IPS DF 6.9 (cell line): ENCODE measurements around the gene TPRG1L.

Experiments
- DNase-seq: peaks from one replicate; pipeline ENCODE4 v3.0.0-alpha.2; 2013; ENCODE audit warnings: low read depth, low spot score
- H3K27ac ChIP-seq: one replicate; pipeline ENCODE4 v1.5.1; 2013; ENCODE audit warnings: low read length, control low read depth
- H3K27me3 ChIP-seq: 2 replicates; pipeline ENCODE4 v1.6.1; 2013; ENCODE audit warnings: mild to moderate bottlenecking, low read length; ENCODE audit not compliant: control insufficient read depth, insufficient read depth
- H3K36me3 ChIP-seq: 2 replicates; pipeline ENCODE4 v1.6.1; 2013; ENCODE audit warnings: low read length; ENCODE audit not compliant: control insufficient read depth, insufficient read depth
- H3K4me1 ChIP-seq: 2 replicates; pipeline ENCODE4 v1.6.1; 2013; ENCODE audit warnings: low read length; ENCODE audit not compliant: control insufficient read depth, insufficient read depth
- H3K4me3 ChIP-seq: 2 replicates; pipeline ENCODE4 v1.5.1; 2013; ENCODE audit warnings: mild to moderate bottlenecking, low read length
- H3K9me3 ChIP-seq: 2 replicates; pipeline ENCODE4 v1.6.1; 2013; ENCODE audit warnings: low read length, inconsistent platforms; ENCODE audit not compliant: control insufficient read depth, insufficient read depth
- WGBS: extraction: QIAGEN DNeasy Blood & Tissue Kit; methylation state at CpG from one replicate; pipeline ENCODE4 v1.1.7; 2013; ENCODE audit warnings: mixed read lengths, missing lambda C conversion rate; ENCODE audit not compliant: insufficient read length, insufficient coverage; 5-methylcytosine and 5-hydroxymethylcytosine counted together

Gene TPRG1L

GRCh38 chr1:3673381-3674099, 48.7 kb downstream of the TPRG1L start:
- Histone ChIP-seq H3K4me3 (no peak overlapping the region), H3K36me3 (no peaks in the 10 kb centered on the region), H3K27me3 (no peaks in the 10 kb centered on the region), H3K4me1 (peaks cover 11% of the 10 kb centered on the region), H3K9me3 (no peaks in the 10 kb centered on the region), H3K27ac (no peak overlapping the region)
- no peak for DNase-seq
- no CpG with 5 or more reads among the region's 25 CpGs for WGBS

DNA sequence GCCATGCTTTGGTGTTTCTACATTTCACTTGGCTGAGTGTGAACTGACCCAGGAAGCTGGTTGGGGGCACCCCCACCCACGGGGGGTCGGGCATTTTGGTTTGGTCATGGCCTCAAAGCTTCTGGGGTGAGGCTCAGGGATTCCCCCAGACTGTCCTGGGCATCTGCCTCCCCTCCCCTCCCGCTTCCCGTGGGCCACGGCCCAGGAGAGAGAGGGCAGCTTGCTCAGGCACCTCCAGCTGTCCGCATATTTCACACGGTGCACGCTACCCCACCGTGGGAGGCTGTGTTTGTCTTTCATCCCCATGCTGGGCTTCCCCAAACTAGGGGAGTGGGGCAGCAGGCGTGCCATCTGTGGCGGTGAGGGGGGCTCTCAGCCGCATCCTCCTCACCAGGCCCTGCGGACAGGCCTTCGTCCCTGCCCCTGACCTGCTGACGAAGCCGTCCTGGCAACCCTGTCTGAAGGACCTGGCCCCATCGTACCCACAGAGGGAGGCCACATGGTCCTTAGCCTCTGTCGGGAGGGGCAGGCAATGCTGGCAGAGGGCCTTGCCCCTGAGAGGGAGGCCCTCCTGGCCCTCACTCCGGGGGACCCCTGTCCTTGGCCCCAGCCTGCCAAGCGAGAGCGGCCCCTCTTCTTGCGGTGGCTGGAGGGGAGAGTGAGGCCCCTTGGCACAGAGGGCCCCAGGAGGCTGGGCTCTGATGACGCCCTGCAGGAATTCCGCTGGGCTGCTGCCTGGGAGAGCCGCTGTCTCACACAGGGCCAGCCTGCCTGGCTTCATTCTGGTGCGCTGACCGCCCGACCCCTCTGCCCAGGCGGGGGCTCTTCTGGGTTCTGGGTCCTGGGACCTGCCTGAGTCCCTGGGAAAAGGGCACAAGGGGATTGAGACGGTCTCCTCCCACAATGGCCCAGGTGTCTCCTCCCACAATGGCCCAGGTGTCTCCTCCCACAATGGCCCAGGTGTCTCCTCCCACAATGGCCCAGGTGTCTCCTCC, 49.6 kb downstream of the TPRG1L start:
- DNase-seq = no peak
- no peaks in the 10 kb centered on the region for H3K36me3 ChIP-seq
- peaks cover 11% of the 10 kb centered on the region for H3K4me1 ChIP-seq
- no CpG with 5 or more reads among the region's 30 CpGs for WGBS
- H3K27ac ChIP-seq = no peak overlapping the region
- H3K9me3 ChIP-seq = no peaks in the 10 kb centered on the region
- no peak overlapping the region for H3K4me3 ChIP-seq
- no peaks in the 10 kb centered on the region for H3K27me3 ChIP-seq

GRCh38 chr1:3675436-3675835, 50.6 kb downstream of the TPRG1L start:
- no peak overlapping the region for H3K27ac ChIP-seq

DNA sequence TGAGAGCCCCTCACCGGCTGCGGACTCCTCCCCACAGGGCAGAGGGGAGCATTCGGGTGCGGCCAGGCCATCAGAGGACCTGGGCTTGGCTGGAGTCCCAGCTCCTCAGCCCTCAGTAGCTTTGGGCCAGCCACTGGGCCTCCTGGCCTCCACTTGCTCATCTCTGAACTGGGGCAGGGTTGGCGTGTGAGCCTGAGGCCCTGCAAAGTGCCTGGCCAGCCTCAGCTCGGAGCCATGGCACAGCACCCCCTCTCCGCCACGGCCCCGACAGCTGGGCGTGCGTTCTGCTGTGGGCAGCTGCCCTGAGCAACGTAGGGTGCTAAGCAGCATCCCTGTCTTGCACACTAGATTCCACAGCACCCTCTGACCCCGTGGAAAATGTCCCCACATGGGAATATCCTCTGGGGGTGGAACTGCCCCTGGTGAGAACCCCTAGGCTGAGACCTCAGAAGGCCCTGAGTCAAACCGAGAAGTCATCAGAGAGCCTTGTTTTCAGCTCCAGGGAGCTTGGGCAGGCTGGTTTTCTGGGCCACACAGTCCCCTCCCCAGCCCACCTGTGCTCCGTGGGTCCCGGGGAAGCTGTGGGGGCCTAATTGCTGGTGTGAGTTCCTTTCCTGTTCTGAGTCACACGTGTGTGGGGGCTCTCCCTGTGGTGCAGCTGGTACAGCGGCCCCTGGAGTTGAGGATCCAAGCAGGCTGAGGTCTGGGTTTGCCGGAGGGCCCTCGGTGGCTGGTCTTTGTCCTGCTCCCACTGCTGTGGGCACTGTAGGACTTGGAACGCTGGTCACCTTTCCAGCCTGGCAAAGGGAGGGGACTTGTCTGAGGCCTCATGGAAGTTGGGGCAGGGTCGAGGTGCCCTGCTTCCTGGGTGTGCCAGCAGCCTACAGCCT, 52.0 kb downstream of the TPRG1L start:
- Histone ChIP-seq H3K4me3 (no peak overlapping the region), H3K36me3 (no peaks in the 10 kb centered on the region; the same call in 1 of the 2 replicates), H3K27ac (no peak overlapping the region), H3K9me3 (no peaks in the 10 kb centered on the region), H3K4me1 (peaks cover 10% of the 10 kb centered on the region), H3K27me3 (no peaks in the 10 kb centered on the region)
- DNase-seq = no peak
- no CpG with 5 or more reads among the region's 22 CpGs for WGBS

More at GRCh38 chr1:3675436-3675835, 50.6 kb downstream of the TPRG1L start:
- DNase-seq = no peak
- Histone ChIP-seq H3K4me1 (peaks cover 11% of the 10 kb centered on the region), H3K27me3 (no peaks in the 10 kb centered on the region), H3K9me3 (no peaks in the 10 kb centered on the region), H3K4me3 (no peak overlapping the region), H3K36me3 (no peaks in the 10 kb centered on the region)
- no CpG with 5 or more reads among the region's 11 CpGs for WGBS

DNA sequence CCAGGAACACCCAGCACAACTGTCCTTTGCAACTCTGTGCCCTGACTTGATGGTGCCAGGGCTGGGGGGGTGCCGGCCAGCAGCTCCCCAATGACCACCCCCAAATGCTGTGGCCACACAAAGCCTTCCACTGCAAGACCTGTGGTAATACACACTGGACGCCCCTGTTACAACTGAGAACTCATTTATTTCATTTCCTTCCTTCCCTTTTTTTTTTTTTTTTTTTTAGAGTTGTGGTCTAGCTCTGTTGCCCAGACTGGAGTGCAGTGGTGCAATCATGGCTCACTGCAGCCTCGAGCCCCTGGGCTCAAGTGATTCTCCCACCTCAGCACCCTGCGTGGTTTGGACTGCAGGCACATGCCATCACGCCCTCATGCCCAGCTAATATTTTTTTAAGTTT, 52.7 kb downstream of the TPRG1L start:
- Histone ChIP-seq H3K27ac (no peak overlapping the region), H3K4me1 (peaks cover 10% of the 10 kb centered on the region), H3K36me3 (no peaks in the 10 kb centered on the region; the same call in 1 of the 2 replicates), H3K4me3 (no peak overlapping the region), H3K9me3 (no peaks in the 10 kb centered on the region), H3K27me3 (no peaks in the 10 kb centered on the region)
- WGBS = no CpG with 5 or more reads among the region's 5 CpGs
- no peak for DNase-seq

DNA sequence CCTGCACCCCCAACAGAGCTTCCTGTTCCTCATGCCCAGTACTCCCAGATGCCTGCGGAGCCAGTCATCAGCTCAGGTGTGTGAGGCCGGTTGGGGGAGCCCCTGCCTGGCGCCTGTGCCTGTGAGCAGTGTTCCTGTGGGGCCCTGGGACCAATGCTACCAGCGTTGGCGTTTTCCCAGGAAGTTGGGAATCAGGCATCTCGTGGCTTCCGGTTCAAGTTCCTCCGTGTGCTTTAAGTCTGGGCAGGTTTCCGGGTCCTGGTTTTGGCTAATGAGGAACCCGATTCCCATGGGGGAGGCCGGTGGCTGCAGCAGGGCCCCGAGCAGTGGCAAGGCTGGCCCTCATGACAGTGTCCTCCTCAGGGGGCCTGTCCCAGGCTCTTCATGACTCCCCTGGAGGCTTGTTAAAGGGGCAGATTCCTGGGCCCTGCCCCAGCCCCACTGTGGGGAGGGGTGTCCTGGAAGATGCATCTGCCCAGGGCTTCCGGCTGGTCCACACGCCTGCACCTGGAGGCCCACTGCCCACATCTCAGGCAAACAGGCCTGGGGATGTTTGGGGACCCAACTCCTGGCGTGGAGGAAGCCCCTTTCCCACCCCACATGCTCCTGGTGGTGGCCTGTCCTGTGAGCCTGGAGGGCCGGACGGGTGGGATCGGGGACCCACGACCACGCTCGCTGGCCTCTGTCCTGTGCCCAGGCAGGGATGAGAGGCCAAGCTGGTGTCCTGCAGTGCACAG, 53.7 kb downstream of the TPRG1L start:
- H3K27me3 ChIP-seq = no peaks in the 10 kb centered on the region
- no peak overlapping the region for H3K4me3 ChIP-seq
- H3K36me3 ChIP-seq = no peaks in the 10 kb centered on the region; the same call in 1 of the 2 replicates
- DNase-seq = no peak
- H3K4me1 ChIP-seq = peaks cover 10% of the 10 kb centered on the region
- H3K27ac ChIP-seq = no peak overlapping the region
- no peaks in the 10 kb centered on the region for H3K9me3 ChIP-seq
- WGBS = no CpG with 5 or more reads among the region's 21 CpGs

DNA sequence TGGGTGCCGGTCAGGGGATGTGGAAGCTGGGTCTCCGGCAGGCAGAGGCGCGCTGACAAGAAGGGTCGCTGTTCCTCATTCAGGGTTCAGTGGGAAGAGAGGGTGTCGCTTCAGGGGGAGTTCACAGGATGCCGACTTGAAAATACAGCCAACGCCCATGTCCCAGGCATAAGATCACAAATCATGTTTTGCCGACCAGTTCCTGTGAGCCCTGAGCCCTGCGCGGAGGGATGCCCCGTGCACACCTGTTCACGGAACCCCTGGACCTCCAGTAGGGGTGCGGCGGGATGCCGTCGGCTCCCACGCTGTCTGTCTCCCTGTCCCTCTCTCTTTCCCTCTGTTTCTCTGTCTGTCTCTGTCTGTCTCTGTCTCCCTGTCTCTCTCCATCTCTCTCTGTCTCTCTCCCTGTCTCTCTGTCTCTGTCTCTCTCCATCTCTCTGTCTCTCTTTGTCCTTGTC, 54.3 kb downstream of the TPRG1L start:
- no CpG with 5 or more reads among the region's 18 CpGs for WGBS
- no peak overlapping the region for H3K4me3 ChIP-seq
- no peaks in the 10 kb centered on the region for H3K27me3 ChIP-seq
- DNase-seq = no peak
- H3K4me1 ChIP-seq = peaks cover 10% of the 10 kb centered on the region
- no peaks in the 10 kb centered on the region for H3K9me3 ChIP-seq
- H3K36me3 ChIP-seq = no peaks in the 10 kb centered on the region; the same call in 1 of the 2 replicates
- H3K27ac ChIP-seq = no peak overlapping the region
